Retinal pigment epithelial cell (primary cell): ENCODE results near the gene SCYL3.

ENCODE experiments used
- DNase-seq: peaks from one replicate; pipeline ENCODE4 v3.0.0-alpha.2; 2010; ENCODE audit warnings: low read depth
- H3K4me3 ChIP-seq: 2 replicates; pipeline ENCODE4 v1.5.1; 2011; ENCODE audit warnings: mild to moderate bottlenecking, low read length, control low read depth, moderate library complexity
- TF ChIP-seq, protein P1 (sequence below): conservative IDR thresholded peaks from 2 replicates; pipeline ENCODE4 v1.5.1; 2011; ENCODE audit warnings: low read depth, low read length, control low read depth, inconsistent platforms

The SCYL3 gene

DNA sequence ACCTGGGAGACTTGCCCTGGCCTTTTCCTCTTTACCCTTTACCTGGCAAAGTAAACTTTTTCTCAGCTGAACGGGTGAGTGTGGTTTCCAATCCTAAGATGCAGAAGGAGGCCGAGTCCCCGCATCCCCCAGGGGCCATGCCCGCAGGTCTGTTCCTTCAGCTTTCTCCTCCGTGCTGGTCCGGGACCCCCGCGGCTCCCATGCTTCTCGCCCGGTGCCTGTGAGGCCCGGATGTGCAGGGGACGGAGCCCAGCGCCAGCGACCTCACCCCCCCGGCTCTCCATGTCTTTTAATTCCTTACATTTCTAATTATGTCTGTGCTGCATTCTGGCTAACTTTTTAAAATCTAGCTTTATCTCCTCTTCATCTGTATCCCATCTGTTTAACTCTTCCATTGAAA is 21.5 kb upstream of the SCYL3 start:
- TF ChIP-seq, protein P1, sequence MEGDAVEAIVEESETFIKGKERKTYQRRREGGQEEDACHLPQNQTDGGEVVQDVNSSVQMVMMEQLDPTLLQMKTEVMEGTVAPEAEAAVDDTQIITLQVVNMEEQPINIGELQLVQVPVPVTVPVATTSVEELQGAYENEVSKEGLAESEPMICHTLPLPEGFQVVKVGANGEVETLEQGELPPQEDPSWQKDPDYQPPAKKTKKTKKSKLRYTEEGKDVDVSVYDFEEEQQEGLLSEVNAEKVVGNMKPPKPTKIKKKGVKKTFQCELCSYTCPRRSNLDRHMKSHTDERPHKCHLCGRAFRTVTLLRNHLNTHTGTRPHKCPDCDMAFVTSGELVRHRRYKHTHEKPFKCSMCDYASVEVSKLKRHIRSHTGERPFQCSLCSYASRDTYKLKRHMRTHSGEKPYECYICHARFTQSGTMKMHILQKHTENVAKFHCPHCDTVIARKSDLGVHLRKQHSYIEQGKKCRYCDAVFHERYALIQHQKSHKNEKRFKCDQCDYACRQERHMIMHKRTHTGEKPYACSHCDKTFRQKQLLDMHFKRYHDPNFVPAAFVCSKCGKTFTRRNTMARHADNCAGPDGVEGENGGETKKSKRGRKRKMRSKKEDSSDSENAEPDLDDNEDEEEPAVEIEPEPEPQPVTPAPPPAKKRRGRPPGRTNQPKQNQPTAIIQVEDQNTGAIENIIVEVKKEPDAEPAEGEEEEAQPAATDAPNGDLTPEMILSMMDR = no peak
- DNase-seq = no peak
- H3K4me3 ChIP-seq = peak overlapping the region; percentile 33

DNA sequence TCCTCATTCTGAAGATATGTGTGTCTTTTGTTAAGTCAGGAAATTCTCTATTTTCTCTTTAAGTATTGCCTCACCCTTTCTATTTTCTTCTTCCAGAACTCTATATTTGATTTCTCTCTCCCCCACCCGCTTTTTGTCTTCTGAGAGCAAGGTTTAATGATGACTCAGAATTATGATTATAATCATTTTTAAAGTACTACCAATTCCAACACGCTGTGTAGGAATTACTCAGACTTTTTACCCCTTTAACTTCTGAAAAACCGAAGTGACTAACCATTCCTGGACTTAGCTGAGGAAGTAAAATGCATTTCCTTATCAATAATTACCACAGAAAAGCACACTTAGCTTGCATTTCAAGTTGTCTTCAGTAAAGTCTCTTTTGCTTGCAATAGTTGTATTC is 20.8 kb upstream of the SCYL3 start:
- no peak overlapping the region for H3K4me3 ChIP-seq
- no peak for DNase-seq
- TF ChIP-seq, protein P1 = no peak

DNA sequence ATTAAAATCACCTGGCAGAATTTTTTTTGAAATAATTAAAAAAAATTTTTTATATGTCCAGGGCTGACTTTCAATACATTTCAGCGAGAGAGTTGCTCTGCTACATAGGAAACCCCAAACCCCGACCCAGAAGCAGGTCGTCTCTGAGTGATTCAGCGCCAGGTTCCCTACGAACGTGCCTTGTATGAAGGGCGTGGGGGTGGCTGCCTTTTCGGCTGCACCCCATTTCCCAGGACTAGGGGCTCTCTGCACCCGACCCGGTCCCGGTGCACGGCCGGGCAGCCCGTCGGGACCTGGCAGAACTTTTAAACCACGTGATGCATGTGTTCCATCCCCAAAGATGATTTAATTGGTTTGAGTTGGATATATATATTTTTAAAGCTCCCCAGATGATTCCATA is 15.8 kb upstream of the SCYL3 start:
- no peak for DNase-seq
- TF ChIP-seq, protein P1 = no peak
- no peak overlapping the region for H3K4me3 ChIP-seq

DNA sequence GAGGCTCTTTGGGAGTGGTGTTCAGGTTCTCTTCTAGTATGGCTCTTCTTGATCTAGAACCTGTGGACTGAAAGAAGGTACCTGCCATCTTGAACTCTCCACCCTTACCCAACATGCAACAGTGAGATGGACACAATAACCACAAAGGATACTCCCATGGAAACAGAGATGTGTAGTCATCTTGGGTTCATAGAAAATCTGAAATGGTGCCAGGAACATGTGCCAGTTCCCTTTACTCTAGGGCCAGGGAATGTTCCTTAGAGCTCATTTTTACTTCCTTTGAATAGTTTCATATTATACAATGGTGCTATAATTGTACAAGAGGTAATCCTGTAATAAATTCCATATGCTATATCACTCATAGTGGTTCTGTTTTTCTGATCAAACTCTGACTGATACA is 13.2 kb upstream of the SCYL3 start:
- TF ChIP-seq, protein P1 = no peak
- H3K4me3 ChIP-seq = no peak overlapping the region
- no peak for DNase-seq

DNA sequence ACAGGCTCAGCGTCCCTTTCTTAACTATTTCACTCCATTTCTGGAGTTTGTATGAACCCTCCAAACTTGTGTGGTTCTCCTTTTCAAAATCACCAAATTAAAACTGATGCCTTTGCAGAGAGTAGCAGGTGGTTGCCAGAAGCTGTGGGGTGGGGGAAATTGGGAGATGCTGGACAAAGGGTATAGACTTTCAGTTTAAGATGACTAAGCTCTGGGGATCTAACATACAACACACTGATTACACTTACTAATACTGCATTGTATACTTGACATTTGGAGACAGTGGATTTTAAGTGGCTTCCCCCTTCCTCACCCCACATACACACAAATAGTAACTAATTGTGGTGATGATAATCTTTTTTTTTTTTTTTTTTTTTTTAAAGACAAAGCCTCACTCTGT is 11.1 kb upstream of the SCYL3 start:
- no peak for DNase-seq
- no peak overlapping the region for H3K4me3 ChIP-seq
- TF ChIP-seq, protein P1 = no peak

DNA sequence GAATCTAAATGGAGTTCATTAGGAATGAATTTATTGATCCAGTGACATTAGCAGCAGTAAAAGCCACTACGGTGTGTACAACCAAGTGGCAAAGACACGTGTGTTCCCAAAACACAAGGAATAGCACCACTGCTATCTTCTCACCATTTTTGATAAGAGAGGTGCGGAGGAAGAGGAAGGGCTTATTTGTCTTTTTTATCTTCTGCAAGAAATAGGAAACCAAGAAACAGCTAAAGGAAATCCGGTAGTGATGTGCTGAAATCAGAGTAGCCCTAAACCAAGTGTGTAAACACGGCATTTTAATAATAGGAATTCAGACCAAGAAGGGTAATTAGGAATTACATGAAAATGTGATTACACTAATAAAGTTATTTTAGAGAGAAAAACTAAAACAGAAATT is 9.1 kb upstream of the SCYL3 start:
- no peak for DNase-seq
- TF ChIP-seq, protein P1 = no peak
- no peak overlapping the region for H3K4me3 ChIP-seq

DNA sequence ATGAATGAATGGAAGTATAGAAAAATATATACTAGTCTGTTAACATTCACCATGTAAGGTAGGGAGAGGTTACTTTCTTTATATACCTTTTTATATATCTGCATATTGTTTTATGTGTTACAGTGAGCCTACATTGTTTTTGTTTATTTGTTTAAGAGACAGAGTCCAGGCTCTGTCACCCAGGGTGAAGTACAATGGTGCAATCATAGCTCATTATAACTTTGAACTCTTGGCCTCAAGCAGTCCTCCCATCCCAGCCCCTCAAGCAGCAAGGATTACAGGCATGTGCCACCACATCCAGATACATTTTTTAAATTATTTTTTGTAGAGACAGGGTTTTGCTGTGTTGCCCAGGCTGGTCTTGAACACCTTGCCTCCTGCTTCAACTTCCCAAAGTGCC is 7.4 kb upstream of the SCYL3 start:
- TF ChIP-seq, protein P1 = no peak
- no peak overlapping the region for H3K4me3 ChIP-seq
- DNase-seq = no peak
